Measurements from ENCODE around the gene NELFB. TPM values are rescaled to one million over a fixed set of nuclear protein-coding genes. Genes with fewer than 3 reads are reported as not detected.

NELFB gene
- total and polyA plus RNA-seq, 10 donors, result 26.6 to 49.7 (median 38.7) TPM

- DNase-seq, result peak; percentile 73
- WGBS, 5 donors, result 67 to 88% (median 78%) methylated on average over 3 to 9 of the region's 9 CpGs
- H3K4me3 ChIP-seq, result no peak overlapping the region
- TF ChIP-seq POLR2A (IDR thresholded peaks at IDR 0.05) (no peak), POLR2AphosphoS5 (IDR thresholded peaks at IDR 0.05) (no peak)
- TF ChIP-seq, protein P1, sequence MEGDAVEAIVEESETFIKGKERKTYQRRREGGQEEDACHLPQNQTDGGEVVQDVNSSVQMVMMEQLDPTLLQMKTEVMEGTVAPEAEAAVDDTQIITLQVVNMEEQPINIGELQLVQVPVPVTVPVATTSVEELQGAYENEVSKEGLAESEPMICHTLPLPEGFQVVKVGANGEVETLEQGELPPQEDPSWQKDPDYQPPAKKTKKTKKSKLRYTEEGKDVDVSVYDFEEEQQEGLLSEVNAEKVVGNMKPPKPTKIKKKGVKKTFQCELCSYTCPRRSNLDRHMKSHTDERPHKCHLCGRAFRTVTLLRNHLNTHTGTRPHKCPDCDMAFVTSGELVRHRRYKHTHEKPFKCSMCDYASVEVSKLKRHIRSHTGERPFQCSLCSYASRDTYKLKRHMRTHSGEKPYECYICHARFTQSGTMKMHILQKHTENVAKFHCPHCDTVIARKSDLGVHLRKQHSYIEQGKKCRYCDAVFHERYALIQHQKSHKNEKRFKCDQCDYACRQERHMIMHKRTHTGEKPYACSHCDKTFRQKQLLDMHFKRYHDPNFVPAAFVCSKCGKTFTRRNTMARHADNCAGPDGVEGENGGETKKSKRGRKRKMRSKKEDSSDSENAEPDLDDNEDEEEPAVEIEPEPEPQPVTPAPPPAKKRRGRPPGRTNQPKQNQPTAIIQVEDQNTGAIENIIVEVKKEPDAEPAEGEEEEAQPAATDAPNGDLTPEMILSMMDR (IDR thresholded peaks at IDR 0.05 in 8 of 11, conservative IDR thresholded peaks at IDR 0.05 in 3 of 11), result no peak
- H3K27ac ChIP-seq, result no peak overlapping the region
- intact Hi-C loops (cut with DNase I; ENCODE audit: low total_unique reads), result no loop called here
- peaks cover 0 to 33% (median 16%) of the 10 kb centered on the region in 7 donors for H3K27me3 ChIP-seq (replicated peaks in 1 of 7)
- no peaks in the 10 kb centered on the region for H3K9me3 ChIP-seq
- H3K4me1 ChIP-seq, result peaks cover 4 to 55% (median 27%) of the 10 kb centered on the region in 6 donors
- H3K36me3 ChIP-seq, result no peaks in the 10 kb centered on the region
These were observed 58.3 kb downstream of the NELFB start for GRCh38 chr9:137313326-137313936.

- Histone ChIP-seq H3K27me3 (replicated peaks in 1 of 7) (peaks cover 0 to 33% (median 16%) of the 10 kb centered on the region in 7 donors), H3K4me3 (no peak overlapping the region), H3K36me3 (no peaks in the 10 kb centered on the region), H3K27ac (no peak overlapping the region), H3K9me3 (no peaks in the 10 kb centered on the region), H3K4me1 (peaks cover 5 to 61% (median 30%) of the 10 kb centered on the region in 6 donors)
- TF ChIP-seq, protein P1 (IDR thresholded peaks at IDR 0.05 in 8 of 11, conservative IDR thresholded peaks at IDR 0.05 in 3 of 11), result peak in 2 of 11 experiments; percentile 43 to 50
- TF ChIP-seq POLR2AphosphoS5 (IDR thresholded peaks at IDR 0.05) (peak in 1 of 3 donors; percentile 23), POLR2A (IDR thresholded peaks at IDR 0.05) (no peak)
- intact Hi-C loops (cut with DNase I; ENCODE audit: low total_unique reads), result no loop called here
- 71 to 95% (median 92%) methylated on average over 11 to 24 of the region's 24 CpGs for WGBS, 5 donors
- DNase-seq, result peak; percentile 73
These were observed 58.9 kb downstream of the NELFB start for GRCh38 chr9:137313956-137314560.

- H3K9me3 ChIP-seq, result no peaks in the 10 kb centered on the region
- 59 to 84% (median 73%) methylated on average over 21 to 42 of the region's 42 CpGs for WGBS, 5 donors
- no peaks in the 10 kb centered on the region for H3K36me3 ChIP-seq
- peak; percentile 77 for DNase-seq
- H3K27ac ChIP-seq, result peak overlapping the region in 1 of 8 donors; percentile 37
- peaks cover 0 to 33% (median 16%) of the 10 kb centered on the region in 7 donors for H3K27me3 ChIP-seq (replicated peaks in 1 of 7)
- H3K4me1 ChIP-seq, result peaks cover 12 to 69% (median 37%) of the 10 kb centered on the region in 6 donors
- peak in 1 of 3 donors; percentile 11 for TF ChIP-seq POLR2AphosphoS5 (IDR thresholded peaks at IDR 0.05)
- TF ChIP-seq, protein P1 (IDR thresholded peaks at IDR 0.05 in 8 of 11, conservative IDR thresholded peaks at IDR 0.05 in 3 of 11), result no peak
- H3K4me3 ChIP-seq, result no peak overlapping the region
- intact Hi-C loops (cut with DNase I; ENCODE audit: low total_unique reads), result no loop called here
These were observed 59.7 kb downstream of the NELFB start for GRCh38 chr9:137314561-137315560.

All from spleen (tissue), 11 donors.